ENCODE measurements around the gene TNPO1. TPM values are rescaled to one million over a fixed set of nuclear protein-coding genes. Genes with fewer than 3 reads are reported as not detected.

The TNPO1 gene
- total and polyA plus RNA-seq, 8 donors = 7.5 to 531 (median 94.8) TPM

GRCh38 chr5:72882989-72883388, 66.5 kb downstream of the TNPO1 start:
- peaks cover 58 to 100% (median 96%) of the 10 kb centered on the region in 4 donors for H3K36me3 ChIP-seq
- WGBS, 5 donors = 95 to 98% (median 97%) methylated on average over 7 of the region's 7 CpGs

GRCh38 chr5:72883850-72884249, 67.4 kb downstream of the TNPO1 start:
- intact Hi-C loops (cut with DNase I; ENCODE audit: low total_unique reads) = no loop called here
- Histone ChIP-seq H3K4me1 (peaks cover 0 to 12% (median 0%) of the 10 kb centered on the region in 4 donors), H3K27me3 (no peaks in the 10 kb centered on the region), H3K4me3 (no peak overlapping the region), H3K27ac (no peak overlapping the region), H3K36me3 (peaks cover 64 to 100% (median 98%) of the 10 kb centered on the region in 4 donors), H3K9me3 (no peaks in the 10 kb centered on the region)
- 51 to 83% (median 69%) methylated on average over 3 of the region's 3 CpGs for WGBS, 5 donors
- peak in 1 of 2 donors; percentile 26 for DNase-seq
- TF ChIP-seq POLR2AphosphoS5 (IDR thresholded peaks at IDR 0.05) = no peak
- TF ChIP-seq POLR2A (IDR thresholded peaks at IDR 0.05) = no peak
- no peak for TF ChIP-seq CTCF (IDR thresholded peaks at IDR 0.05)
- TF ChIP-seq EP300 (IDR thresholded peaks at IDR 0.05) = no peak

More at GRCh38 chr5:72882989-72883388, 66.5 kb downstream of the TNPO1 start:
- Histone ChIP-seq H3K27me3 (no peaks in the 10 kb centered on the region), H3K27ac (no peak overlapping the region), H3K9me3 (no peaks in the 10 kb centered on the region), H3K4me3 (no peak overlapping the region), H3K4me1 (peaks cover 0 to 12% (median 0%) of the 10 kb centered on the region in 4 donors)
- DNase-seq = no peak
- intact Hi-C loops (cut with DNase I; ENCODE audit: low total_unique reads) = no loop called here
- TF ChIP-seq POLR2A (IDR thresholded peaks at IDR 0.05) (no peak), POLR2AphosphoS5 (IDR thresholded peaks at IDR 0.05) (no peak), EP300 (IDR thresholded peaks at IDR 0.05) (no peak), CTCF (IDR thresholded peaks at IDR 0.05) (no peak)

GRCh38 chr5:72884892-72885291, 68.4 kb downstream of the TNPO1 start:
- no peak for DNase-seq
- TF ChIP-seq CTCF (IDR thresholded peaks at IDR 0.05) = no peak
- no peak for TF ChIP-seq EP300 (IDR thresholded peaks at IDR 0.05)
- no peak for TF ChIP-seq POLR2A (IDR thresholded peaks at IDR 0.05)
- TF ChIP-seq POLR2AphosphoS5 (IDR thresholded peaks at IDR 0.05) = no peak
- peaks cover 0 to 12% (median 0%) of the 10 kb centered on the region in 4 donors for H3K4me1 ChIP-seq
- peaks cover 69 to 100% (median 98%) of the 10 kb centered on the region in 4 donors for H3K36me3 ChIP-seq
- H3K27me3 ChIP-seq = no peaks in the 10 kb centered on the region
- no peak overlapping the region for H3K27ac ChIP-seq
- no peaks in the 10 kb centered on the region for H3K9me3 ChIP-seq
- intact Hi-C loops (cut with DNase I; ENCODE audit: low total_unique reads) = no loop called here
- H3K4me3 ChIP-seq = no peak overlapping the region
- 89 to 96% (median 96%) methylated on average over 1 of the region's 1 CpG for WGBS, 5 donors

- Histone ChIP-seq H3K4me1 (peaks cover 0 to 12% (median 0%) of the 10 kb centered on the region in 4 donors), H3K27me3 (no peaks in the 10 kb centered on the region), H3K9me3 (no peaks in the 10 kb centered on the region), H3K27ac (no peak overlapping the region), H3K4me3 (no peak overlapping the region), H3K36me3 (peaks cover 67 to 100% (median 99%) of the 10 kb centered on the region in 4 donors)
- 89 to 95% (median 91%) methylated on average over 4 of the region's 4 CpGs for WGBS, 5 donors
- intact Hi-C loops (cut with DNase I; ENCODE audit: low total_unique reads) = no loop called here
- TF ChIP-seq CTCF (IDR thresholded peaks at IDR 0.05) (no peak), EP300 (IDR thresholded peaks at IDR 0.05) (no peak), POLR2A (IDR thresholded peaks at IDR 0.05) (no peak), POLR2AphosphoS5 (IDR thresholded peaks at IDR 0.05) (no peak)
- no peak for DNase-seq
These were observed 69.4 kb downstream of the TNPO1 start for GRCh38 chr5:72885824-72886223.
